Body of pancreas (tissue), 4 donors: Measurements from ENCODE around the gene ANAPC5. TPM values are rescaled to one million over a fixed set of nuclear protein-coding genes. Genes with fewer than 3 reads are reported as not detected.
A peak's percentile ranks its signal among the peaks of the same experiment; 100 is the strongest.

Experiments
- ATAC-seq: fragments of 150-250 bp; one replicate; pipeline ENCODE4 v1.9.1; 2016
- DNase-seq, 4 donors: peaks; one replicate each; pipeline ENCODE4 v3.0.0-alpha.2; 2019
- H3K27ac ChIP-seq, 4 donors: fragments of 200-600 bp; sonication (generic); 1 replicate in 3 of 4; 2 replicates in 1 of 4; pipeline versions ENCODE4 v1.5.1 to v1.6.1; 2016 to 2019; ENCODE audit warnings: mild to moderate bottlenecking in 1 of 4, mixed read lengths in 1 of 4, moderate library complexity in 1 of 4
- H3K27me3 ChIP-seq, 2 donors: fragments of 200-600 bp; sonication (generic); one replicate each; pipeline ENCODE4 v1.6.0; 2016; ENCODE audit warnings: mild to moderate bottlenecking in 1 of 2
- H3K36me3 ChIP-seq, 2 donors: fragments of 200-600 bp; sonication (generic); replicated peaks in 1 of 2; 2 replicates each; pipeline ENCODE4 v1.5.1; 2016; ENCODE audit warnings: low read depth in 2 of 2; ENCODE audit not compliant: insufficient read depth in 1 of 2
- H3K4me1 ChIP-seq: fragments of 200-600 bp; sonication (generic); one replicate; pipeline ENCODE4 v1.6.0; 2016
- H3K4me3 ChIP-seq, 2 donors: fragments of 200-600 bp; sonication (generic); 1 replicate in 1 of 2; 2 replicates in 1 of 2; pipeline ENCODE4 v1.5.1; 2016 to 2019
- H3K9me3 ChIP-seq, 3 donors: fragments of 200-600 bp; sonication (generic); 1 replicate in 2 of 3; 2 replicates in 1 of 3; pipeline ENCODE4 v1.5.1; 2016
- CTCF ChIP-seq, 7 experiments: fragments of 450-650 bp in 4 of 7; fragments of 200-600 bp in 3 of 7; sonication (generic) in 3 of 7; IDR thresholded peaks; one replicate each; pipeline ENCODE4 v1.5.1; 2016 to 2019; ENCODE audit warnings: antibody characterized with exemption in 7 of 7
- POLR2A ChIP-seq, 3 donors: fragments of 450-650 bp; IDR thresholded peaks; one replicate each; pipeline ENCODE4 v1.6.1; 2016; ENCODE audit warnings: antibody characterized with exemption in 3 of 3, mild to moderate bottlenecking in 2 of 3
- whole genome bisulfite sequencing, 2 donors: methylation state at CpG; one replicate each; pipeline ENCODE4 v1.1.5; 2017; 5-methylcytosine and 5-hydroxymethylcytosine counted together
- intact Hi-C: fragments of 100-400 bp; cut with DNase I; formaldehyde crosslinking; loops from one replicate; pipeline ENCODE4 v1.15.1; 2023
- total RNA-seq, 2 donors: library from RNA; depleted of rRNA; stranded (reverse); fragments of >200 nt; gene quantifications; one replicate each; pipeline ENCODE4 v1.1.0, GENCODE V29; 2016

ANAPC5 gene
- total RNA-seq, 2 donors from 2014 or later = 111 to 135 TPM

GRCh38 chr12:121297435-121297991 lies 54.7 kb downstream of the ANAPC5 start:
- no peaks in the 10 kb centered on the region for H3K9me3 ChIP-seq
- H3K36me3 ChIP-seq = no peaks in the 10 kb centered on the region
- DNase-seq (peak in 2 of 4 donors; percentile 21 to 22), ATAC-seq (peak; percentile 4)
- 5% methylated on average over 21 of the region's 21 CpGs for WGBS, 2 donors
- TF ChIP-seq POLR2A (IDR thresholded peaks at IDR 0.05) (no peak), CTCF (IDR thresholded peaks at IDR 0.05) (no peak)
- peak overlapping the region; percentile 63 to 90 (median 85) for H3K27ac ChIP-seq
- H3K27me3 ChIP-seq = no peaks in the 10 kb centered on the region
- H3K4me1 ChIP-seq = peaks cover 29% of the 10 kb centered on the region
- intact Hi-C loops = no loop called here
- H3K4me3 ChIP-seq = peak overlapping the region; percentile 67 to 71

- ATAC-seq (peak; percentile 92), DNase-seq (peak; percentile 80 to 87 (median 81))
- Histone ChIP-seq H3K4me1 (peaks cover 29% of the 10 kb centered on the region), H3K27ac (peak within 1 kb of the TSS; percentile 63 to 90 (median 85)), H3K4me3 (peak within 1 kb of the TSS; percentile 83 to 97), H3K9me3 (no peaks in the 10 kb centered on the region), H3K27me3 (no peaks in the 10 kb centered on the region), H3K36me3 (no peaks in the 10 kb centered on the region)
- TF ChIP-seq POLR2A (IDR thresholded peaks at IDR 0.05) = peak; percentile 22 to 77 (median 75)
- peak in 4 of 7 experiments; percentile 24 to 37 (median 31) for TF ChIP-seq CTCF (IDR thresholded peaks at IDR 0.05)
- 0% methylated on average over 27 to 95 of the region's 104 CpGs for WGBS, 2 donors
- intact Hi-C loops = no loop called here
These were observed 55.4 kb downstream of the ANAPC5 start, which contains the start of gene CAMKK2 for GRCh38 chr12:121296618-121297434. Gene CAMKK2 (minus strand): TSS chr12:121296709. CDS start chr12:121274526, 22,183 bp downstream.

DNA sequence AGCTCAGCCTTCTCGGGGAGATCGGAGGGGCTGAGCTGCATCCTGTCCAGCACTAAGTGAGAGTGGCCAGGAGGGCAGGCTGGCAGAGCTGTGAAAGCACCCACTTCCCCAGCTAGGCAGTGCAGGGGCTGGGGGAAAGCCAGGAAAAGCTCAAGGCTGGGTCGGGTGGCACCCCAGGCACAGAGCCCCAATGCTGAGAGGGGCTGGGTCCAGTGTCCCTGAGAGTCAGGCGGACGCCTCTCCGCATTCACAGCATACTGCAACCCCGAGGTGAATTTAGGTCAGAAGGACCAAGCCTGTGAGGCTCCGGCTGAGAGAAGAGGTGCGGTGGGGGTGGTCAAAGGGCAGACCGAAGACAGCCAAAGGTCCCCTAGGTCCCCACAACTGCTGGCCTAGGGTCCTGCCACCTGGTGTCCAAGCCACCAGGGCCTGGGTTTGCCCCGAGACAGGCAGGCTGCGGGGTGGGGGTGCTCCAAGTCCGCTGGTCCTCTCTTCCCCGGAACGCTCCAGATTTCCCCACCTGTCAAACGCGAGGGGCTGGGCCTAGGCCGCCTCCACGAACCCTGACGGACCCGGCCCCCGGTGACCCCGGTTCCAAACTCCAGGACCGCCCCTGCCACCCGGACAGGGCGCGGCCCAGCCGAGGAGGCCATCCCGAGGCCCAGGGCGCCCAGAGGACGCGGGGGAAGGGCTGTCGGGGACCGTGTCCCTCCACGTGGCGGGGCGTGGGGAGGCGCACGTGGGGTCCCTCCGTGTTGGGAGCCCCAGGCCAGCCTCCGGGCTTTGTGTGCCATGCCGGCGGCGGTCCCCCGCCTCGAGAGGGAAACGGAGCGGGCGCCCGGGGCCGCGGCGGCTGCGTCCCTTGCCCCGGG lies 56.2 kb downstream of the ANAPC5 start:
- ATAC-seq (peak; percentile 26), DNase-seq (peak; percentile 24 to 48 (median 39))
- intact Hi-C loops = no loop called here
- peak overlapping the region in 3 of 4 donors; percentile 81 to 90 (median 82) for H3K27ac ChIP-seq
- H3K27me3 ChIP-seq = no peaks in the 10 kb centered on the region
- H3K9me3 ChIP-seq = no peaks in the 10 kb centered on the region
- H3K36me3 ChIP-seq = no peaks in the 10 kb centered on the region
- WGBS, 2 donors = 1% methylated on average over 37 of the region's 55 CpGs; no CpG with 5 or more reads in 1 of the 2 donors
- TF ChIP-seq POLR2A (IDR thresholded peaks at IDR 0.05) (peak in 1 of 3 donors; percentile 12), CTCF (IDR thresholded peaks at IDR 0.05) (peak in 1 of 7 experiments; percentile 2)
- H3K4me1 ChIP-seq = peaks cover 29% of the 10 kb centered on the region
- peak overlapping the region; percentile 83 to 97 for H3K4me3 ChIP-seq

- TF ChIP-seq CTCF (IDR thresholded peaks at IDR 0.05) (no peak), POLR2A (IDR thresholded peaks at IDR 0.05) (no peak)
- intact Hi-C loops = no loop called here
- peaks cover 25% of the 10 kb centered on the region for H3K4me1 ChIP-seq
- WGBS, 2 donors = 33 to 42% methylated on average over 5 to 7 of the region's 7 CpGs
- peak overlapping the region in 2 of 4 donors; percentile 81 to 82 for H3K27ac ChIP-seq
- no peaks in the 10 kb centered on the region for H3K9me3 ChIP-seq
- no peak for ATAC-seq
- no peaks in the 10 kb centered on the region for H3K36me3 ChIP-seq
- H3K27me3 ChIP-seq = no peaks in the 10 kb centered on the region
- H3K4me3 ChIP-seq = peak overlapping the region in 1 of 2 donors; percentile 97
- no peak for DNase-seq
These were observed 57.0 kb downstream of the ANAPC5 start for GRCh38 chr12:121295116-121295745.
